ENCODE results near the gene DGCR6.
"Not testable (repeated sequence)": the region's sequence is repeated elsewhere in the genome, so short reads cannot be mapped to it uniquely, and the experiment has no call there.

DGCR6 gene

GRCh38 chr22:18905540-18906409 is at the start of gene DGCR6:
Gene DGCR6 (plus strand): TSS chr22:18906320. CDS start chr22:18906375, 55 bp downstream.
- no peak for DNase-seq (ENCODE audit: low spot score)

GRCh38 chr22:18859314-18859713 is 46.8 kb upstream of the DGCR6 start:
- not testable (repeated sequence) for DNase-seq (ENCODE audit: low spot score)

GRCh38 chr22:18881260-18881659 is 24.9 kb upstream of the DGCR6 start:
- not testable (repeated sequence) for DNase-seq (ENCODE audit: low spot score)

- not testable (repeated sequence) for DNase-seq (ENCODE audit: low spot score)
Measured at GRCh38 chr22:18884465-18884864, 21.7 kb upstream of the DGCR6 start.

GRCh38 chr22:18888115-18888514 is 18.0 kb upstream of the DGCR6 start:
- no peak for DNase-seq (ENCODE audit: low spot score)

- DNase-seq (ENCODE audit: low spot score) = not testable (repeated sequence)
Measured at GRCh38 chr22:18890510-18891192, 15.5 kb upstream of the DGCR6 start.

GRCh38 chr22:18893775-18894174 is 12.3 kb upstream of the DGCR6 start:
- DNase-seq (ENCODE audit: low spot score) = not testable (repeated sequence)

GRCh38 chr22:18896037-18896657 is 10.0 kb upstream of the DGCR6 start:
- DNase-seq (ENCODE audit: low spot score) = not testable (repeated sequence)

- DNase-seq (ENCODE audit: low spot score) = not testable (repeated sequence)
Measured at GRCh38 chr22:18906410-18906745, 258 bp downstream of the DGCR6 start.

- no peak for DNase-seq (ENCODE audit: low spot score)
Measured at GRCh38 chr22:18906896-18907295, 776 bp downstream of the DGCR6 start.

GRCh38 chr22:18909556-18909955 is 3.4 kb downstream of the DGCR6 start:
- no peak for DNase-seq (ENCODE audit: low spot score)

GRCh38 chr22:18911535-18911934 is 5.4 kb downstream of the DGCR6 start:
- DNase-seq (ENCODE audit: low spot score) = not testable (repeated sequence)

GRCh38 chr22:18912264-18912946 is 6.3 kb downstream of the DGCR6 start:
- not testable (repeated sequence) for DNase-seq (ENCODE audit: low spot score)

- DNase-seq (ENCODE audit: low spot score) = not testable (repeated sequence)
Measured at GRCh38 chr22:18914558-18914957, 8.4 kb downstream of the DGCR6 start.

- not testable (repeated sequence) for DNase-seq (ENCODE audit: low spot score)
Measured at GRCh38 chr22:18915550-18915949, 9.4 kb downstream of the DGCR6 start.

GRCh38 chr22:18917818-18918217 is 11.7 kb downstream of the DGCR6 start:
- not testable (repeated sequence) for DNase-seq (ENCODE audit: low spot score)

- not testable (repeated sequence) for DNase-seq (ENCODE audit: low spot score)
Measured at GRCh38 chr22:18920257-18920902, 14.3 kb downstream of the DGCR6 start.

GRCh38 chr22:18925368-18926064 is 19.4 kb downstream of the DGCR6 start:
- no peak for DNase-seq (ENCODE audit: low spot score)

- DNase-seq (ENCODE audit: low spot score) = no peak
Measured at GRCh38 chr22:18927020-18927419, 20.9 kb downstream of the DGCR6 start.

- no peak for DNase-seq (ENCODE audit: low spot score)
Measured at GRCh38 chr22:18927573-18927972, 21.5 kb downstream of the DGCR6 start.

GRCh38 chr22:18929459-18929858 is 23.3 kb downstream of the DGCR6 start:
- no peak for DNase-seq (ENCODE audit: low spot score)

All from COLO829 (cell line).